GM19035 (cell line): ENCODE data around the gene CUL3.
"Not testable (repeated sequence)": the region's sequence is repeated elsewhere in the genome, so short reads cannot be mapped to it uniquely, and the experiment has no call there.

Source experiments
- ATAC-seq: cut with Tn5 transposase; IDR thresholded peaks from one replicate; pipeline ENCODE4 v1.9.1; 2021; ENCODE audit not compliant: unreplicated experiment

Gene CUL3

GRCh38 chr2:224583033-224583432 is 2.1 kb downstream of the CUL3 start:
- ATAC-seq: not testable (repeated sequence)

GRCh38 chr2:224580248-224580647 is 4.9 kb downstream of the CUL3 start:
- no peak for ATAC-seq

GRCh38 chr2:224579411-224579810 is 5.8 kb downstream of the CUL3 start:
- no peak for ATAC-seq

GRCh38 chr2:224577541-224577940 is 7.6 kb downstream of the CUL3 start:
- ATAC-seq: no peak

- ATAC-seq: peak; percentile 76
These were observed 9.0 kb downstream of the CUL3 start for GRCh38 chr2:224576088-224576715.

GRCh38 chr2:224574423-224575084 is 10.6 kb downstream of the CUL3 start:
- no peak for ATAC-seq

- no peak for ATAC-seq
These were observed 11.4 kb downstream of the CUL3 start for GRCh38 chr2:224573724-224574123.

- ATAC-seq: no peak
These were observed 12.8 kb downstream of the CUL3 start for GRCh38 chr2:224572338-224572737.

- ATAC-seq: no peak
These were observed 14.7 kb downstream of the CUL3 start for GRCh38 chr2:224570328-224570993.

GRCh38 chr2:224569654-224570053 is 15.5 kb downstream of the CUL3 start:
- ATAC-seq: no peak

GRCh38 chr2:224565452-224566035 is 19.6 kb downstream of the CUL3 start:
- ATAC-seq: no peak

GRCh38 chr2:224563537-224563936 is 21.6 kb downstream of the CUL3 start:
- ATAC-seq: no peak

GRCh38 chr2:224562831-224563230 is 22.3 kb downstream of the CUL3 start:
- no peak for ATAC-seq

- ATAC-seq: peak; percentile 56
These were observed 23.7 kb downstream of the CUL3 start for GRCh38 chr2:224561234-224562005.

- ATAC-seq: no peak
These were observed 24.6 kb downstream of the CUL3 start for GRCh38 chr2:224560549-224560948.

- no peak for ATAC-seq
These were observed 27.6 kb downstream of the CUL3 start for GRCh38 chr2:224557610-224558009.

- no peak for ATAC-seq
These were observed 28.8 kb downstream of the CUL3 start for GRCh38 chr2:224556381-224556780.

- ATAC-seq: no peak
These were observed 29.3 kb downstream of the CUL3 start for GRCh38 chr2:224555823-224556366.

- no peak for ATAC-seq
These were observed 32.4 kb downstream of the CUL3 start for GRCh38 chr2:224552771-224553170.

GRCh38 chr2:224551693-224552092 is 33.5 kb downstream of the CUL3 start:
- ATAC-seq: no peak

- ATAC-seq: no peak
These were observed 38.2 kb downstream of the CUL3 start for GRCh38 chr2:224546926-224547325.
